Small intestine (tissue), 7 donors: ENCODE results near the gene AP3S2. TPM values are rescaled to one million over a fixed set of nuclear protein-coding genes. Genes with fewer than 3 reads are reported as not detected.
"Not testable (repeated sequence)": the region's sequence is repeated elsewhere in the genome, so short reads cannot be mapped to it uniquely, and the experiment has no call there.

Source experiments
- DNase-seq, 2 donors: peaks; one replicate each; pipeline versions ENCODE4 v3.0.0 to v3.0.0-alpha.2; 2013
- FAIRE-seq: peaks from 2 replicates; lab custom pipeline; 2012; peaks lifted over from hg19 to GRCh38; lab: Jason Lieb, UNC
- H3K27ac ChIP-seq, 3 donors: one replicate each; pipeline ENCODE4 v1.5.1; 2013; ENCODE audit warnings: low read length in 2 of 3, mild to moderate bottlenecking in 2 of 3, control low read depth in 1 of 3, inconsistent platforms in 1 of 3, low read depth in 1 of 3, moderate library complexity in 1 of 3
- H3K27me3 ChIP-seq, 3 donors: one replicate each; pipeline ENCODE4 v1.6.1; 2013; ENCODE audit warnings: low read length in 3 of 3, inconsistent platforms in 1 of 3; ENCODE audit not compliant: control insufficient read depth in 3 of 3, insufficient read depth in 3 of 3
- H3K36me3 ChIP-seq, 3 donors: one replicate each; pipeline ENCODE4 v1.6.1; 2013; ENCODE audit warnings: low read length in 3 of 3, inconsistent platforms in 1 of 3, low read depth in 1 of 3, mild to moderate bottlenecking in 1 of 3, moderate library complexity in 1 of 3; ENCODE audit not compliant: control insufficient read depth in 3 of 3, insufficient read depth in 2 of 3
- H3K4me1 ChIP-seq, 3 donors: one replicate each; pipeline ENCODE4 v1.6.1; 2013; ENCODE audit warnings: low read length in 2 of 3, inconsistent platforms in 1 of 3, low read depth in 1 of 3, mild to moderate bottlenecking in 1 of 3, moderate library complexity in 1 of 3; ENCODE audit not compliant: control insufficient read depth in 3 of 3, insufficient read depth in 2 of 3
- H3K4me3 ChIP-seq, 3 donors: one replicate each; pipeline ENCODE4 v1.5.1; 2013; ENCODE audit warnings: low read length in 3 of 3, control low read depth in 1 of 3, inconsistent platforms in 1 of 3, low read depth in 1 of 3, mild to moderate bottlenecking in 1 of 3, moderate library complexity in 1 of 3
- H3K9me3 ChIP-seq, 2 donors: one replicate each; pipeline ENCODE4 v1.6.1; 2013; ENCODE audit warnings: low read depth in 1 of 2, low read length in 1 of 2; ENCODE audit not compliant: control insufficient read depth in 2 of 2, insufficient read depth in 1 of 2
- WGBS, 3 donors: extraction: QIAGEN DNeasy Blood & Tissue Kit; methylation state at CpG; one replicate each; pipeline ENCODE4 v1.1.7; 2013; 5-methylcytosine and 5-hydroxymethylcytosine counted together
- polyA plus RNA-seq, 4 donors: library from polyadenylated mRNA; stranded (reverse) in 3 of 4; unstranded in 1 of 4; fragments of 200-250 nt in 3 of 4; fragments of 120-200 nt in 1 of 4; gene quantifications; one replicate each; pipeline versions ENCODE4 v1.2.1 to v1.2.3, GENCODE V29; 2013
- donor health status: healthy with polysubstance abuse.
- donor health status: control.
- donor health status: control.
- donor health status: Bipolar disorder and iron deficiency.
- donor health status: healthy.

Gene AP3S2
- polyA plus RNA-seq, 4 donors: 22.7 to 33.3 (median 27.6) TPM

GRCh38 chr15:89869490-89869889, 24.3 kb downstream of the AP3S2 start:
- not testable (repeated sequence) for DNase-seq, H3K9me3 ChIP-seq, FAIRE-seq, H3K27ac ChIP-seq, H3K4me3 ChIP-seq, H3K27me3 ChIP-seq
- peaks cover 0 to 22% (median 4%) of the 10 kb centered on the region in 3 donors for H3K36me3 ChIP-seq
- peaks cover 5 to 21% (median 5%) of the 10 kb centered on the region in 3 donors for H3K4me1 ChIP-seq
- WGBS, 3 donors: 90 to 98% (median 97%) methylated on average over 9 of the region's 9 CpGs

GRCh38 chr15:89864958-89865739, 28.6 kb downstream of the AP3S2 start:
- Histone ChIP-seq H3K9me3 (no peaks in the 10 kb centered on the region), H3K4me1 (peaks cover 6 to 59% (median 11%) of the 10 kb centered on the region in 3 donors), H3K27ac (peak overlapping the region in 2 of 3 donors; percentile 24 to 75), H3K36me3 (peaks cover 0 to 13% (median 3%) of the 10 kb centered on the region in 3 donors), H3K4me3 (no peak overlapping the region), H3K27me3 (no peaks in the 10 kb centered on the region)
- 42 to 60% (median 56%) methylated on average over 3 of the region's 3 CpGs for WGBS, 3 donors
- FAIRE-seq: no peak
- DNase-seq: peak; percentile 43 to 83

- Histone ChIP-seq H3K4me3 (no peak overlapping the region), H3K27me3 (no peaks in the 10 kb centered on the region), H3K9me3 (no peaks in the 10 kb centered on the region), H3K27ac (peak overlapping the region in 2 of 3 donors; percentile 5 to 75), H3K36me3 (peaks cover 0 to 14% (median 3%) of the 10 kb centered on the region in 3 donors), H3K4me1 (peaks cover 6 to 68% (median 11%) of the 10 kb centered on the region in 3 donors)
- DNase-seq (peak; percentile 43 to 51), FAIRE-seq (no peak)
Measured at GRCh38 chr15:89863918-89864317, 29.9 kb downstream of the AP3S2 start.

- H3K27me3 ChIP-seq: no peaks in the 10 kb centered on the region
- H3K4me3 ChIP-seq: no peak overlapping the region
- 6 to 48% (median 28%) methylated on average over 2 of the region's 2 CpGs for WGBS, 3 donors
- no peaks in the 10 kb centered on the region for H3K9me3 ChIP-seq
- FAIRE-seq (no peak), DNase-seq (peak; percentile 89 to 94)
- H3K27ac ChIP-seq: peak overlapping the region; percentile 79 to 94 (median 82)
- peaks cover 0 to 12% (median 3%) of the 10 kb centered on the region in 3 donors for H3K36me3 ChIP-seq
- H3K4me1 ChIP-seq: peaks cover 6 to 77% (median 12%) of the 10 kb centered on the region in 3 donors
Measured at GRCh38 chr15:89860891-89861290, 32.9 kb downstream of the AP3S2 start.

- peak overlapping the region; percentile 79 to 94 (median 82) for H3K27ac ChIP-seq
- H3K27me3 ChIP-seq: no peaks in the 10 kb centered on the region
- H3K4me3 ChIP-seq: no peak overlapping the region
- peak; percentile 60 to 71 for DNase-seq
- WGBS, 3 donors: 9 to 37% (median 21%) methylated on average over 3 of the region's 3 CpGs
- no peaks in the 10 kb centered on the region for H3K9me3 ChIP-seq
- peaks cover 0 to 11% (median 3%) of the 10 kb centered on the region in 3 donors for H3K36me3 ChIP-seq
- peaks cover 6 to 74% (median 13%) of the 10 kb centered on the region in 3 donors for H3K4me1 ChIP-seq
- no peak for FAIRE-seq
Measured at GRCh38 chr15:89860431-89860830, 33.4 kb downstream of the AP3S2 start.

GRCh38 chr15:89858661-89859458, 34.9 kb downstream of the AP3S2 start:
- H3K27ac ChIP-seq: peak overlapping the region; percentile 80 to 94 (median 83)
- no peaks in the 10 kb centered on the region for H3K27me3 ChIP-seq
- peak; percentile 80 to 95 for DNase-seq
- 43 to 72% (median 52%) methylated on average over 9 of the region's 9 CpGs for WGBS, 3 donors
- FAIRE-seq: no peak
- peaks cover 0 to 8% (median 3%) of the 10 kb centered on the region in 3 donors for H3K36me3 ChIP-seq
- H3K4me3 ChIP-seq: no peak overlapping the region
- H3K4me1 ChIP-seq: peaks cover 3 to 60% (median 11%) of the 10 kb centered on the region in 3 donors
- no peaks in the 10 kb centered on the region for H3K9me3 ChIP-seq

GRCh38 chr15:89857673-89858072, 36.1 kb downstream of the AP3S2 start:
- Histone ChIP-seq H3K27me3 (no peaks in the 10 kb centered on the region), H3K4me3 (no peak overlapping the region), H3K9me3 (no peaks in the 10 kb centered on the region), H3K4me1 (peaks cover 3 to 52% (median 13%) of the 10 kb centered on the region in 3 donors), H3K36me3 (peaks cover 0 to 8% (median 0%) of the 10 kb centered on the region in 3 donors), H3K27ac (peak overlapping the region; percentile 62 to 94 (median 87))
- DNase-seq (peak; percentile 92 to 96), FAIRE-seq (peak; percentile 84)
- WGBS, 3 donors: 5 to 66% (median 25%) methylated on average over 3 of the region's 3 CpGs

GRCh38 chr15:89855948-89856347, 37.8 kb downstream of the AP3S2 start:
- no peak for DNase-seq
- Histone ChIP-seq H3K4me1 (peaks cover 0 to 46% (median 11%) of the 10 kb centered on the region in 3 donors), H3K4me3 (no peak overlapping the region), H3K36me3 (peaks cover 0 to 8% (median 0%) of the 10 kb centered on the region in 3 donors), H3K27me3 (no peaks in the 10 kb centered on the region), H3K27ac (peak overlapping the region in 2 of 3 donors; percentile 64 to 75), H3K9me3 (no peaks in the 10 kb centered on the region)
- FAIRE-seq: no peak
- WGBS, 3 donors: 91 to 98% (median 93%) methylated on average over 3 of the region's 3 CpGs
